ENCODE data around the gene SLC9A9.

SLC9A9 gene

GRCh38 chr3:143497382-143497781, 350.9 kb downstream of the SLC9A9 start:
- no peaks in the 10 kb centered on the region for H3K9me3 ChIP-seq (ENCODE audit: control insufficient read depth, insufficient read depth, low read length)
- H3K4me3 ChIP-seq (ENCODE audit: low read length), result no peak overlapping the region
- no peaks in the 10 kb centered on the region for H3K36me3 ChIP-seq (ENCODE audit: control insufficient read depth, insufficient read depth, low read length)
- DNase-seq (ENCODE audit: low read depth, low spot score), result no peak
- no peak overlapping the region for H3K27ac ChIP-seq (ENCODE audit: low read length)
- no peaks in the 10 kb centered on the region for H3K27me3 ChIP-seq (ENCODE audit: control insufficient read depth, insufficient read depth, low read length)
- H3K4me1 ChIP-seq (ENCODE audit: control insufficient read depth, insufficient read depth, low read length), result no peaks in the 10 kb centered on the region
- WGBS (ENCODE audit: insufficient coverage, insufficient read length), result no CpG with 5 or more reads among the region's 3 CpGs

DNA sequence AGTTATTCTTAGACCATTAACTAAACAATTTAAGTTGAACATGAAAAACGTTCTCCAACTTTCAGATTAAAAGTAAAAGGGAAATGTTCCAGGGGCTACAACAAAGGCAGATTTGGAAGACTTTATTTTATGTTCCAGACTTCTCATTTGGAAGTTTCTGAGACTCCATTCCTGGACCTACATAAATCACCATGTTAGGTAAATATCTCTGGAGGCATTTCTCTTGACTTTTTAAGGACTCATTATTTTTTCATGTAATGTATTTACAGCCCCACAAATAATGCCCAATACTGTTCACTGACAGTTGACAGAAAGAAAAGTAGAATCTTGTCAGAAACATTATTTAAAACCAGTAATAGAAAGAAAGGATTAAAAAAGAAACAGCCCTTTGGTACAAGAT, 352.1 kb downstream of the SLC9A9 start:
- no peak overlapping the region for H3K27ac ChIP-seq (ENCODE audit: low read length)
- H3K36me3 ChIP-seq (ENCODE audit: control insufficient read depth, insufficient read depth, low read length), result no peaks in the 10 kb centered on the region
- WGBS (ENCODE audit: insufficient coverage, insufficient read length), result no CpG with 5 or more reads among the region's 1 CpG
- DNase-seq (ENCODE audit: low read depth, low spot score), result no peak
- no peaks in the 10 kb centered on the region for H3K9me3 ChIP-seq (ENCODE audit: control insufficient read depth, insufficient read depth, low read length)
- H3K27me3 ChIP-seq (ENCODE audit: control insufficient read depth, insufficient read depth, low read length), result no peaks in the 10 kb centered on the region
- H3K4me1 ChIP-seq (ENCODE audit: control insufficient read depth, insufficient read depth, low read length), result no peaks in the 10 kb centered on the region
- no peak overlapping the region for H3K4me3 ChIP-seq (ENCODE audit: low read length)

GRCh38 chr3:143495527-143495926, 352.7 kb downstream of the SLC9A9 start:
- Histone ChIP-seq H3K4me3 (ENCODE audit: low read length) (no peak overlapping the region), H3K4me1 (ENCODE audit: control insufficient read depth, insufficient read depth, low read length) (no peaks in the 10 kb centered on the region), H3K9me3 (ENCODE audit: control insufficient read depth, insufficient read depth, low read length) (no peaks in the 10 kb centered on the region), H3K27me3 (ENCODE audit: control insufficient read depth, insufficient read depth, low read length) (no peaks in the 10 kb centered on the region), H3K36me3 (ENCODE audit: control insufficient read depth, insufficient read depth, low read length) (no peaks in the 10 kb centered on the region), H3K27ac (ENCODE audit: low read length) (no peak overlapping the region)
- DNase-seq (ENCODE audit: low read depth, low spot score), result no peak
- no CpG with 5 or more reads among the region's 2 CpGs for WGBS (ENCODE audit: insufficient coverage, insufficient read length)

DNA sequence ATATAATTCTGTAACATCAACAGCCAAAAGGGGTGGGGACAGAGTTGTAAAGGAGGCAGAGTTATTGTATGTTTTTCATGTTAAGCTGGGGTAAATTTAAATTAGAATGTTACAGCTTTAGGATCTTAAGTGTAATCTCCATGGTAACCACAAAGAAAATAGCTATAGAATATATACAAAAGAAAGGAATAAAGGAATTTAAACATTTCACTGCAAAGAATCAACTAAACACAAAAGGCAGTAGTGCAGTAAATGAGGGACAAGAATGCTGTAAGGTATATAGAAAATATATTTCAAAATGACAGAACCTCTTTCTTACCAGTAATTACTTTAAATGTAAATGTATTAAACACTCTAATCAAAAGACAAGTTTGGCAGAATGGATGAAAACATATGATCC, 361.7 kb downstream of the SLC9A9 start:
- Histone ChIP-seq H3K4me1 (ENCODE audit: control insufficient read depth, insufficient read depth, low read length) (no peaks in the 10 kb centered on the region), H3K27me3 (ENCODE audit: control insufficient read depth, insufficient read depth, low read length) (no peaks in the 10 kb centered on the region), H3K27ac (ENCODE audit: low read length) (no peak overlapping the region), H3K4me3 (ENCODE audit: low read length) (no peak overlapping the region), H3K36me3 (ENCODE audit: control insufficient read depth, insufficient read depth, low read length) (no peaks in the 10 kb centered on the region), H3K9me3 (ENCODE audit: control insufficient read depth, insufficient read depth, low read length) (no peaks in the 10 kb centered on the region)
- DNase-seq (ENCODE audit: low read depth, low spot score), result no peak

DNA sequence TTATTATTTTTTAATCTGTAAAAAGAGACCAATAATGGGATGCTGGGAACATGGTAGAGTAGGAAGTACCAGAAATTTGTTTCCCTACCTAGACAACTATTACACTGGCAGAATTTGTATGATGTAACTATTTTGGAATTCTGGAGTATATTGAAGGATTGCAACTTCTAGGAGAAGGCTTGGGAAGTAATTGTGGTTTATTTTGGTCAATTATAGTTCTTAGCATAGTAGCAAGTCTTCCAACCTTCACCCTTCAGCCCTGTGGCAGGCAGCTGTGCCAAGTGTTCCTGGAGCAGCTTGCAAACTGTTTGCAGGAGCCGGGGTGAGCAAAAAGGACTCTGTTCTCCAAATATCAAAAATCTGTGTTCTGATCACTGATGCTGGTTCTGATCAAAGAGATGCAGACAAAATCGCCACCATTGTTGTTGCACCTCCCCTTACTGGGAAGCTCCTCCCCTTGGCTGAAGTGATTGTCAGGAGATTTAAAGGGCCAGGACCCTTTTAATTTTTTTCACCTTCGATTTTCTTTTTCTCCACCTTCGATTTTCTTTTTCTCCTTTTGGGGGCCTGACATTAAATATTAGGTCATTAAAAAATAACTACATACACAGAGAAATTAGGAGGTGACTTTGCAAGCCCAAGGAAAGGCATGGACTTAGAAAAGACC, 363.3 kb downstream of the SLC9A9 start:
- no peaks in the 10 kb centered on the region for H3K36me3 ChIP-seq (ENCODE audit: control insufficient read depth, insufficient read depth, low read length)
- DNase-seq (ENCODE audit: low read depth, low spot score), result no peak
- WGBS (ENCODE audit: insufficient coverage, insufficient read length), result no CpG with 5 or more reads among the region's 4 CpGs

DNA sequence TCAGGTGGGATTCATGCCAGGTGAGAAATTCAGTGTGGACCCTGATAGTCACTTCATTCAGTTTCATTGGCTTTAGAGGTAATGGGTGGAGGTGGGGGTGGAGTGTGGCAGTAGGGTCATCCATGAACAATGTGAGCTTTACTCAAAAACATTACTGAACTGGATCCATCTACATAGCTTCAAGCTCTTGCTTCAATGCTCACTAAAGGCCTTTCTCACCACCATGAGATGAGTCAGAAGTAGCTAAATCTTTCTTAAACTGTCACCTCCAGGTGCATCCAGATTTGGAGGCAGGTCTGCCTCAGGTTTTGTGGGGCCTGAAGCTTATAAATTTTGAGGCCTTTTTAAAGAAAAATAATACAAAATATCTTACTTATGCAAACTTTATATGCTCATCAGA, 365.1 kb downstream of the SLC9A9 start:
- Histone ChIP-seq H3K27ac (ENCODE audit: low read length) (no peak overlapping the region), H3K4me3 (ENCODE audit: low read length) (no peak overlapping the region), H3K36me3 (ENCODE audit: control insufficient read depth, insufficient read depth, low read length) (no peaks in the 10 kb centered on the region)

More for the DNA sequence above, 363.3 kb downstream of the SLC9A9 start:
- Histone ChIP-seq H3K4me1 (ENCODE audit: control insufficient read depth, insufficient read depth, low read length) (no peaks in the 10 kb centered on the region), H3K4me3 (ENCODE audit: low read length) (no peak overlapping the region), H3K27ac (ENCODE audit: low read length) (no peak overlapping the region), H3K27me3 (ENCODE audit: control insufficient read depth, insufficient read depth, low read length) (no peaks in the 10 kb centered on the region), H3K9me3 (ENCODE audit: control insufficient read depth, insufficient read depth, low read length) (no peaks in the 10 kb centered on the region)

GRCh38 chr3:143482106-143483088, 365.9 kb downstream of the SLC9A9 start:
- Histone ChIP-seq H3K27ac (ENCODE audit: low read length) (no peak overlapping the region), H3K4me3 (ENCODE audit: low read length) (no peak overlapping the region), H3K4me1 (ENCODE audit: control insufficient read depth, insufficient read depth, low read length) (no peaks in the 10 kb centered on the region), H3K9me3 (ENCODE audit: control insufficient read depth, insufficient read depth, low read length) (no peaks in the 10 kb centered on the region), H3K36me3 (ENCODE audit: control insufficient read depth, insufficient read depth, low read length) (no peaks in the 10 kb centered on the region), H3K27me3 (ENCODE audit: control insufficient read depth, insufficient read depth, low read length) (no peaks in the 10 kb centered on the region)
- no peak for DNase-seq (ENCODE audit: low read depth, low spot score)
- no CpG with 5 or more reads among the region's 8 CpGs for WGBS (ENCODE audit: insufficient coverage, insufficient read length)

More for the DNA sequence above, 365.1 kb downstream of the SLC9A9 start:
- Histone ChIP-seq H3K9me3 (ENCODE audit: control insufficient read depth, insufficient read depth, low read length) (no peaks in the 10 kb centered on the region), H3K4me1 (ENCODE audit: control insufficient read depth, insufficient read depth, low read length) (no peaks in the 10 kb centered on the region), H3K27me3 (ENCODE audit: control insufficient read depth, insufficient read depth, low read length) (no peaks in the 10 kb centered on the region)
- DNase-seq (ENCODE audit: low read depth, low spot score), result no peak

- WGBS (ENCODE audit: insufficient coverage, insufficient read length), result no CpG with 5 or more reads among the region's 5 CpGs
- H3K27ac ChIP-seq (ENCODE audit: low read length), result no peak overlapping the region
- H3K36me3 ChIP-seq (ENCODE audit: control insufficient read depth, insufficient read depth, low read length), result no peaks in the 10 kb centered on the region
- no peaks in the 10 kb centered on the region for H3K4me1 ChIP-seq (ENCODE audit: control insufficient read depth, insufficient read depth, low read length)
- no peaks in the 10 kb centered on the region for H3K9me3 ChIP-seq (ENCODE audit: control insufficient read depth, insufficient read depth, low read length)
- no peak overlapping the region for H3K4me3 ChIP-seq (ENCODE audit: low read length)
- H3K27me3 ChIP-seq (ENCODE audit: control insufficient read depth, insufficient read depth, low read length), result no peaks in the 10 kb centered on the region
- DNase-seq (ENCODE audit: low read depth, low spot score), result no peak
Observed at GRCh38 chr3:143480344-143480743, 367.9 kb downstream of the SLC9A9 start.

DNA sequence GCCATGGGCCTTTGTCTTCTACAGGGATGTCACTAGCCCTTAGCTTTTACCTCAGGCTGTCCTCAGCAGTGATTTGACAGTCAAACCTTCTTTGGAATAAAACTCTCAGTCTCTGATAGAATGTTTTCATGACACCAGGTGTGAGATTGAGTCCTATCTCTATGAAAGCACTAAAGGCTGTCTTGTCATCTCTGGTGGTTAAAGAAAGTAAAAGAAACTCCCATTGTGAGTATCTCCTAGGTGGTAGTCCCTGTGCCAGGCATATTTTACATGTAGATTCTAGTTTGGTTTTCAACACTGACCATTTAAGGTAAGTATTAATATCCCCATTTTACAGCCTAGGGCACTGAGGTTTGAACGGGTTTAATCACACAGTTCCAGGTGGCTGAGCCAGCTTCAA, 368.5 kb downstream of the SLC9A9 start:
- no peaks in the 10 kb centered on the region for H3K9me3 ChIP-seq (ENCODE audit: control insufficient read depth, insufficient read depth, low read length)
- H3K27me3 ChIP-seq (ENCODE audit: control insufficient read depth, insufficient read depth, low read length), result no peaks in the 10 kb centered on the region
- DNase-seq (ENCODE audit: low read depth, low spot score), result no peak
- H3K4me1 ChIP-seq (ENCODE audit: control insufficient read depth, insufficient read depth, low read length), result no peaks in the 10 kb centered on the region
- WGBS (ENCODE audit: insufficient coverage, insufficient read length), result no CpG with 5 or more reads among the region's 1 CpG
- H3K4me3 ChIP-seq (ENCODE audit: low read length), result no peak overlapping the region
- no peaks in the 10 kb centered on the region for H3K36me3 ChIP-seq (ENCODE audit: control insufficient read depth, insufficient read depth, low read length)
- no peak overlapping the region for H3K27ac ChIP-seq (ENCODE audit: low read length)

GRCh38 chr3:143478115-143478693, 370.1 kb downstream of the SLC9A9 start:
- no peak for DNase-seq (ENCODE audit: low read depth, low spot score)
- no peaks in the 10 kb centered on the region for H3K4me1 ChIP-seq (ENCODE audit: control insufficient read depth, insufficient read depth, low read length)
- no peaks in the 10 kb centered on the region for H3K36me3 ChIP-seq (ENCODE audit: control insufficient read depth, insufficient read depth, low read length)
- WGBS (ENCODE audit: insufficient coverage, insufficient read length), result no CpG with 5 or more reads among the region's 3 CpGs
- no peaks in the 10 kb centered on the region for H3K9me3 ChIP-seq (ENCODE audit: control insufficient read depth, insufficient read depth, low read length)
- H3K4me3 ChIP-seq (ENCODE audit: low read length), result no peak overlapping the region
- H3K27me3 ChIP-seq (ENCODE audit: control insufficient read depth, insufficient read depth, low read length), result no peaks in the 10 kb centered on the region
- no peak overlapping the region for H3K27ac ChIP-seq (ENCODE audit: low read length)
